ENCODE data around the gene GLIS2.

- TF ChIP-seq POLR2AphosphoS5 (IDR thresholded peaks at IDR 0.05; ENCODE audit: low read depth, low read length) (no peak), POLR2A (IDR thresholded peaks at IDR 0.05; ENCODE audit: low read depth, low read length) (no peak), TAF1 (IDR thresholded peaks at IDR 0.05; ENCODE audit: borderline replicate concordance, low read depth, low read length) (no peak)
Measured at GRCh38 chr16:4295581-4295980, 20.3 kb upstream of the GLIS2 start.

Data from GM12892 (cell line).